Measurements from ENCODE around the gene MALSU1.

DNA sequence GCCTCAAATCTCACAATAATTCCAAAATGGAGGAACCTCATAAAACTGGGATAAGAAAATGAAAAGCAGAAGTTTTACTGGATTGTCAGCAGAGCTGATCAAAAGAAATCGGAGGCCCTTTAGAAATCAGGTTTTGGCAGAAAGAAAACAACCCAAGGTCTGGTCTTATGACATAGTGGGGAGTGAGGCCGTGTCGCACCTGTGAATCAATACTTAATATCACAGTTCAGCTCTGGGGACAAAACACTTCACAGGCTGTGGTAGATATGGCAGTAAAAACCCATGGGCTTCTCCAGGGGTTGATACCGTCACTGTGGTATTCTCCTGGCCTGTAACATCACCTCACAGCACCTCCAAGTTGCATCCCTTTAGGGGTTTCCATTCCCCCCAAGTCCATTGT lies 6.5 kb upstream of the MALSU1 start:
- TF ChIP-seq, protein P1, sequence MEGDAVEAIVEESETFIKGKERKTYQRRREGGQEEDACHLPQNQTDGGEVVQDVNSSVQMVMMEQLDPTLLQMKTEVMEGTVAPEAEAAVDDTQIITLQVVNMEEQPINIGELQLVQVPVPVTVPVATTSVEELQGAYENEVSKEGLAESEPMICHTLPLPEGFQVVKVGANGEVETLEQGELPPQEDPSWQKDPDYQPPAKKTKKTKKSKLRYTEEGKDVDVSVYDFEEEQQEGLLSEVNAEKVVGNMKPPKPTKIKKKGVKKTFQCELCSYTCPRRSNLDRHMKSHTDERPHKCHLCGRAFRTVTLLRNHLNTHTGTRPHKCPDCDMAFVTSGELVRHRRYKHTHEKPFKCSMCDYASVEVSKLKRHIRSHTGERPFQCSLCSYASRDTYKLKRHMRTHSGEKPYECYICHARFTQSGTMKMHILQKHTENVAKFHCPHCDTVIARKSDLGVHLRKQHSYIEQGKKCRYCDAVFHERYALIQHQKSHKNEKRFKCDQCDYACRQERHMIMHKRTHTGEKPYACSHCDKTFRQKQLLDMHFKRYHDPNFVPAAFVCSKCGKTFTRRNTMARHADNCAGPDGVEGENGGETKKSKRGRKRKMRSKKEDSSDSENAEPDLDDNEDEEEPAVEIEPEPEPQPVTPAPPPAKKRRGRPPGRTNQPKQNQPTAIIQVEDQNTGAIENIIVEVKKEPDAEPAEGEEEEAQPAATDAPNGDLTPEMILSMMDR (IDR thresholded peaks at IDR 0.05), result no peak
- TF ChIP-seq POLR2A (IDR thresholded peaks at IDR 0.05), result no peak
- TF ChIP-seq EP300 (IDR thresholded peaks at IDR 0.05), result no peak
